ENCODE results near the gene KLHL29.

The KLHL29 gene

GRCh38 chr2:23691106-23691470 is 306.1 kb downstream of the KLHL29 start:
- ChIA-PET CTCF (no interaction called here), POLR2A (ENCODE audit: low non-redundant PET) (no interaction called here)
- TF ChIP-seq CTCF (conservative IDR thresholded peaks at IDR 0.05; ENCODE audit: low read depth), result no peak
- DNase-seq (ENCODE audit: low spot score), result no peak
- 0 out of 2 replicates have a peak overlapping the region, but pooled peaks have one; percentile 6 for H3K27ac ChIP-seq

- no peak for TF ChIP-seq CTCF (conservative IDR thresholded peaks at IDR 0.05; ENCODE audit: low read depth)
- CTCF ChIA-PET, result no interaction called here
- DNase-seq (ENCODE audit: low spot score), result no peak
- H3K27ac ChIP-seq, result no peak overlapping the region
- POLR2A ChIA-PET (ENCODE audit: low non-redundant PET), result no interaction called here
Measured at GRCh38 chr2:23691565-23691964, 306.6 kb downstream of the KLHL29 start.

GRCh38 chr2:23692263-23692662 is 307.3 kb downstream of the KLHL29 start:
- ChIA-PET CTCF (no interaction called here), POLR2A (ENCODE audit: low non-redundant PET) (no interaction called here)
- no peak for TF ChIP-seq CTCF (conservative IDR thresholded peaks at IDR 0.05; ENCODE audit: low read depth)
- H3K27ac ChIP-seq, result no peak overlapping the region
- no peak for DNase-seq (ENCODE audit: low spot score)

- TF ChIP-seq CTCF (conservative IDR thresholded peaks at IDR 0.05; ENCODE audit: low read depth), result no peak
- CTCF ChIA-PET, result no interaction called here
- DNase-seq (ENCODE audit: low spot score), result no peak
- H3K27ac ChIP-seq, result no peak overlapping the region
- POLR2A ChIA-PET (ENCODE audit: low non-redundant PET), result no interaction called here
Measured at GRCh38 chr2:23692851-23693605, 308.0 kb downstream of the KLHL29 start.

- POLR2A ChIA-PET (ENCODE audit: low non-redundant PET), result no interaction called here
- H3K27ac ChIP-seq, result no peak overlapping the region
- no peak for TF ChIP-seq CTCF (conservative IDR thresholded peaks at IDR 0.05; ENCODE audit: low read depth)
- CTCF ChIA-PET, result no interaction called here
- no peak for DNase-seq (ENCODE audit: low spot score)
Measured at GRCh38 chr2:23693606-23693951, 308.6 kb downstream of the KLHL29 start.

- no peak for DNase-seq (ENCODE audit: low spot score)
- no peak overlapping the region for H3K27ac ChIP-seq
- CTCF ChIA-PET, result no interaction called here
- POLR2A ChIA-PET (ENCODE audit: low non-redundant PET), result no interaction called here
- TF ChIP-seq CTCF (conservative IDR thresholded peaks at IDR 0.05; ENCODE audit: low read depth), result no peak
Measured at GRCh38 chr2:23694058-23695045, 309.4 kb downstream of the KLHL29 start.

All from RWPE1 (cell line).